K562 (cell line): ENCODE data around the gene FRMD7.

ENCODE experiments used
- CTCF ChIP-seq, 3 experiments: IDR thresholded peaks in 2 of 3; conservative IDR thresholded peaks in 1 of 3; 2 replicates each; pipeline ENCODE4 v1.5.1; 2011 to 2012; ENCODE audit warnings: low read length in 3 of 3, mild to moderate bottlenecking in 3 of 3, control low read depth in 2 of 3, improper control_type of control experiment in 1 of 3, inconsistent platforms in 1 of 3, low read depth in 1 of 3, mixed read lengths in 1 of 3, moderate library complexity in 1 of 3; ENCODE audit not compliant: insufficient read depth in 2 of 3
- EZH2 ChIP-seq: IDR thresholded peaks from 2 replicates; pipeline ENCODE4 v1.6.1; 2012; ENCODE audit warnings: low read depth, mild to moderate bottlenecking, inconsistent platforms, low read length, borderline replicate concordance
- IRF2 ChIP-seq: sonication (generic); formaldehyde crosslinking; IDR thresholded peaks from 2 replicates; pipeline ENCODE4 v1.8.1; 2022; ENCODE audit warnings: mild to moderate bottlenecking, missing genetic modification reagents
- MAX ChIP-seq: sonication (generic); formaldehyde crosslinking; IDR thresholded peaks from 2 replicates; pipeline ENCODE4 v1.9.0; 2022; ENCODE audit warnings: mild to moderate bottlenecking, missing genetic modification reagents
- SMAD3 ChIP-seq: fragments of 450-650 bp; formaldehyde crosslinking; conservative IDR thresholded peaks from 2 replicates; pipeline ENCODE4 v1.4.0; 2020; ENCODE audit warnings: mild to moderate bottlenecking
- TCF7L2 ChIP-seq: fragments of 150-350 bp; IDR thresholded peaks from 2 replicates; pipeline ENCODE4 v1.6.1; 2016; ENCODE audit warnings: low read depth, mild to moderate bottlenecking, low read length, moderate library complexity
- TRIM28 ChIP-seq: fragments of 450-650 bp; IDR thresholded peaks from 2 replicates; pipeline ENCODE4 v1.6.1; 2017
- USF1 ChIP-seq: sonication (generic); formaldehyde crosslinking; IDR thresholded peaks from 2 replicates; pipeline ENCODE4 v1.9.0; 2022; ENCODE audit warnings: mild to moderate bottlenecking, missing genetic modification reagents
- ZKSCAN8 ChIP-seq: fragments of 200-800 bp; sonication (Bioruptor generic); IDR thresholded peaks from 2 replicates; pipeline ENCODE4 v1.6.1; 2016; ENCODE audit warnings: missing genetic modification characterization, missing compliant biosample characterization
- ZNF324 ChIP-seq: fragments of 250-450 bp; sonication (Bioruptor Pico); IDR thresholded peaks from 2 replicates; pipeline ENCODE4 v1.4.0; 2020; ENCODE audit warnings: mild to moderate bottlenecking

- TF ChIP-seq ZNF324, result no peak
- TF ChIP-seq CTCF (IDR thresholded peaks at IDR 0.05 in 2 of 3, conservative IDR thresholded peaks at IDR 0.05 in 1 of 3; ENCODE audit: insufficient read depth in 2 of 3, low read depth in 1 of 3, low read length in 3 of 3), result no peak
- no peak for TF ChIP-seq ZKSCAN8 (CRISPR knock-in tag)
- no peak for TF ChIP-seq TRIM28
- no peak for TF ChIP-seq IRF2 (CRISPR knock-in tag)
- TF ChIP-seq SMAD3 (CRISPR knock-in tag), result no peak
- no peak for TF ChIP-seq TCF7L2
- no peak for TF ChIP-seq EZH2
- TF ChIP-seq MAX (CRISPR knock-in tag), result no peak
- TF ChIP-seq USF1, result no peak
Measured at GRCh38 chrX:132153166-132153565, 25.3 kb upstream of the FRMD7 start.
